Thoracic aorta (tissue), 2 donors: Measurements from ENCODE around the gene AFDN. TPM values are rescaled to one million over a fixed set of nuclear protein-coding genes. Genes with fewer than 3 reads are reported as not detected.

Experiments used
- ATAC-seq: fragments of 150-250 bp; one replicate; pipeline ENCODE4 v1.8.0; 2017; ENCODE audit warnings: low read depth; ENCODE audit not compliant: insufficient number of reproducible peaks, low FRiP score
- DNase-seq: peaks from one replicate; pipeline ENCODE4 v3.0.0-alpha.2; 2020; ENCODE audit warnings: low spot score
- H3K27ac ChIP-seq, 2 donors: fragments of 200-600 bp; sonication (generic); 1 replicate in 1 of 2; 2 replicates in 1 of 2; pipeline ENCODE4 v1.5.1; 2016; ENCODE audit warnings: mild to moderate bottlenecking in 2 of 2, moderate library complexity in 2 of 2
- H3K27me3 ChIP-seq: fragments of 200-600 bp; sonication (generic); replicated peaks from 2 replicates; pipeline ENCODE4 v1.6.0; 2016; ENCODE audit warnings: mild to moderate bottlenecking; ENCODE audit not compliant: insufficient read depth
- H3K36me3 ChIP-seq: fragments of 200-600 bp; sonication (generic); one replicate; pipeline ENCODE4 v1.5.1; 2016
- H3K4me1 ChIP-seq, 2 donors: fragments of 200-600 bp; sonication (generic); 1 replicate in 1 of 2; 2 replicates in 1 of 2; pipeline versions ENCODE4 v1.5.1 to v1.6.0; 2016; ENCODE audit warnings: low read depth in 2 of 2, mild to moderate bottlenecking in 1 of 2; ENCODE audit not compliant: control insufficient read depth in 1 of 2
- H3K4me3 ChIP-seq: fragments of 200-600 bp; sonication (generic); 2 replicates; pipeline ENCODE4 v1.5.1; 2016; ENCODE audit warnings: mild to moderate bottlenecking
- H3K9me3 ChIP-seq: fragments of 200-600 bp; sonication (generic); 2 replicates; pipeline ENCODE4 v1.5.1; 2016
- total RNA-seq, 2 donors: library from RNA; depleted of rRNA; stranded (reverse); fragments of >200 nt; gene quantifications; one replicate each; pipeline versions ENCODE4 v1.1.0 to v1.2.3, GENCODE V29; 2016
- TF ChIP-seq, protein P1 (sequence below): fragments of 200-600 bp; sonication (generic); IDR thresholded peaks from one replicate; pipeline ENCODE4 v1.5.1; 2019; ENCODE audit warnings: antibody characterized with exemption

Gene AFDN
- total RNA-seq, 2 donors from 2014 or later, result 70.5 to 79.5 TPM

DNA sequence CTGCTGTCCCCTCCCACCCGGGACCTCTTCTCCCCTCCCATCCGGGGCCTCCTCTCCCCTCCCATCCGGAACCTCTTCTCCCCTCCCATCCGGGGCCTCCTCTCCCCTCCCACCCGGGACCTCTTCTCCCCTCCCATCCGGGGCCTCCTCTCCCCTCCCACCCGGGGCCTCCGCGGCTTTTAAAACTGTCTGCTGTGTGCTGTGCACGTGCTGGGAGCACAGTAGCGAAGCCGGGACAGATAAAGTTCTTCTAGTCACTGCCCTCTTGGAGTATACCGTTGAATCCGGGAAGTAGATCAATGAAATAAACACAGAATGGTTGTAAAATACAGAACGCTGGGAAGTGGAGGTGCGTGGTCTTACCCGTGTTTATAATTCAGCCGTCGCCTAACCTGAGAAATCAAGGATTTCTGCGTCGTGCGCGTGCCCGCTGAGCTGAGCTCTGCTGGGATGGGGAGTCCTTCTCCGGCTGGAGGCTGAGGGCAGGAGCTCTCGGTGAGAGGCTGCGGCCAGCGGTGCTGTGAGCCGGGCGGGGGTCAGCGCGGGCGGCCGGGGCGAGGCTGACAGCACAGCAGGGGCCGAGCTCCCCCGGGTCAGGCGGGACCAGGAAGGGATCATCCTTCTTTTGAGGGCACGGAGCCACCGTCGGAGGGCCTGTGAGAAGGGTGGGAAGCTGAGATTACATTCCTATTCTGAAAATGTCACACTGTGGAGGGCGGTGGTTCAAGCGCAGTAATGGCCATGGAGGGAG is 151.2 kb downstream of the AFDN start:
- H3K27me3 ChIP-seq, result no peaks in the 10 kb centered on the region
- no peaks in the 10 kb centered on the region for H3K9me3 ChIP-seq
- no peak overlapping the region for H3K4me3 ChIP-seq
- no peaks in the 10 kb centered on the region for H3K4me1 ChIP-seq
- ATAC-seq, result no peak
- H3K27ac ChIP-seq, result no peak overlapping the region
- no peaks in the 10 kb centered on the region for H3K36me3 ChIP-seq
- TF ChIP-seq, protein P1, sequence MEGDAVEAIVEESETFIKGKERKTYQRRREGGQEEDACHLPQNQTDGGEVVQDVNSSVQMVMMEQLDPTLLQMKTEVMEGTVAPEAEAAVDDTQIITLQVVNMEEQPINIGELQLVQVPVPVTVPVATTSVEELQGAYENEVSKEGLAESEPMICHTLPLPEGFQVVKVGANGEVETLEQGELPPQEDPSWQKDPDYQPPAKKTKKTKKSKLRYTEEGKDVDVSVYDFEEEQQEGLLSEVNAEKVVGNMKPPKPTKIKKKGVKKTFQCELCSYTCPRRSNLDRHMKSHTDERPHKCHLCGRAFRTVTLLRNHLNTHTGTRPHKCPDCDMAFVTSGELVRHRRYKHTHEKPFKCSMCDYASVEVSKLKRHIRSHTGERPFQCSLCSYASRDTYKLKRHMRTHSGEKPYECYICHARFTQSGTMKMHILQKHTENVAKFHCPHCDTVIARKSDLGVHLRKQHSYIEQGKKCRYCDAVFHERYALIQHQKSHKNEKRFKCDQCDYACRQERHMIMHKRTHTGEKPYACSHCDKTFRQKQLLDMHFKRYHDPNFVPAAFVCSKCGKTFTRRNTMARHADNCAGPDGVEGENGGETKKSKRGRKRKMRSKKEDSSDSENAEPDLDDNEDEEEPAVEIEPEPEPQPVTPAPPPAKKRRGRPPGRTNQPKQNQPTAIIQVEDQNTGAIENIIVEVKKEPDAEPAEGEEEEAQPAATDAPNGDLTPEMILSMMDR, result no peak
- no peak for DNase-seq

DNA sequence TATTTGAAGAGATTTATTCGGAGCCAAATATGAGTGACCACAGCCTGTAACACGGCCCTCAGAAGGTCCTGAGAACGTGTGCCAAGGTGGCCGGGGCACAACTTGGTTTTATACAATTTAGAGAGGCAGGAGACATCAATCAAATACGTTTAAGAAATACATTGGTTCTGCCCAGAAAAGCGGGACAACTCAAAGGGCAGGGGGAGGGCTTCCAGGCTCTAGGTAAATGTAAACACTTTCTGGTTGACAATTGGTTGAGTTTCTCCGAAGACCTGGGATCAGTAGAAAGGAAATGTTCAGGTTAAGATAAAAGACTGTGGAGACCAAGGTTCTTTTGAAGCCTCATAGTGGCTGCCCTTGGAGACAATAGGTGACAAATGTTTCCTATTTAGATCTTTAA is 151.9 kb downstream of the AFDN start:
- TF ChIP-seq, protein P1, result no peak
- Histone ChIP-seq H3K9me3 (no peaks in the 10 kb centered on the region), H3K36me3 (no peaks in the 10 kb centered on the region), H3K27me3 (no peaks in the 10 kb centered on the region), H3K4me1 (no peaks in the 10 kb centered on the region), H3K27ac (no peak overlapping the region), H3K4me3 (no peak overlapping the region)
- no peak for DNase-seq
- ATAC-seq, result no peak

DNA sequence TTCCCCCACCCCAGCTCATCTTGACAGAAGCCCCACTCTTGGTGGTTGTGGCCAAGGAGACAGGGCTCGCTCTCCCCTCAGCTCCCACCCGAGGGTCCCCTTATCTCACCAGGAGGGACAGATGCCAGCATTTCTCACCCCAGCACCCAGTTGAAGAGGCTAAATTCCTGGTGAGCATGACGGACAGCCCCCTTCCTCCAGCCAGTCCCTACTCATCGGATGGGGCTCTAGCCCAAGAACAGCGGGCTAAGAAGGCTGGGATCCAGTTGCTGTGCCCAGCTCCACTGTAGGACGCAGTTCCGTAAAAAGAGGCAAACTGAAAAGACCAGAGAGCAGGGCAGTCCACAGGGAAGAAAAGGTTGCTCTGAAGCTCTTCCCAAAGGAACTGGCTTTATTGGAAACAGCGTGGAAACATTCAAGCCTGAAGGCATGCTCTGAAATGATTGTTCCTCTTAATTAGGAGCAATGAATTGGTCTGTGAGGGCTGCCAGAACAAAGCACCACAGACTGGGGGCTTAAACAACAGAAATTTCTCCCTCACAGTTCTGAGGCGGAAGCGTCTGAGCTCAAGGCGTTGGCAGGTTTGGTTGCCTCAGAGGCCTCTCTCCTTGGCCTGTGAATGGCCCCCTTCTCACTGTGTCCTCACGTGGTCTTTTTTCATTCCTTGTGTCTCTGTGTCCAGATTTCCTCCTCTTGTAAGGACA is 152.9 kb downstream of the AFDN start:
- H3K9me3 ChIP-seq, result no peaks in the 10 kb centered on the region
- no peaks in the 10 kb centered on the region for H3K4me1 ChIP-seq
- no peak for ATAC-seq
- H3K27me3 ChIP-seq, result no peaks in the 10 kb centered on the region
- TF ChIP-seq, protein P1, result no peak
- no peak overlapping the region for H3K27ac ChIP-seq
- no peaks in the 10 kb centered on the region for H3K36me3 ChIP-seq
- H3K4me3 ChIP-seq, result no peak overlapping the region
- no peak for DNase-seq

DNA sequence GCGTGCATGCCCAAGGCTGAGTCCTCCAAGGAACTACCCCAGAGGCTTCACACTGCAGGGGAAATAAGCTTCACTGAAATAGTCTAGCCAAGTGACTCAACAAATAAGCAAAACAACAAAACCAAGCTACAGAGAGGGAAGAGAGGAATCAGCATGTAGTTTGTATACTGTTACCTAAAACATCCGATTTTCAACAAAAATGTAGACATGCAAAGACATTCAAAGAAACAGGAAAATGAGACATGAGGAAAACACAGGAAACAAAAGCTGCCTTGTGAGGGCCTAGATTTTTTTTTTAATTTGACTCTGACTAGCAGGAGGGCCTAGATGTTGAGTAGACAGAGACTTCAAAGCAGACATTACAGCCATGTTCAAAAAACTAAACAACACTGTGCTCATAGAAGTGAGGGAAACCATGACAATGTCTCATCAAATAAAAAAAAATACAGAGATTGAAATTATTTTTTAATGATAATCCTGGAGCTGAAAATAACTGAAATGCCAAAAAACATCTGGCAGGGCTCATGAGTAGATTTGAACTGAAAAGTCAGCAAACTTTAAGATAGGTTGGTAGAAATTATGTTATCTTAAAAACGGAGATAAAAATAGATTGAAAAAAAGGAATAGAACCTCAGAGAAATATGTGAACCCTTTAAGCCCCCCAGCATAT is 154.3 kb downstream of the AFDN start:
- H3K4me1 ChIP-seq, result no peaks in the 10 kb centered on the region
- DNase-seq (no peak), ATAC-seq (no peak)
- no peaks in the 10 kb centered on the region for H3K36me3 ChIP-seq
- no peak overlapping the region for H3K4me3 ChIP-seq
- H3K9me3 ChIP-seq, result no peaks in the 10 kb centered on the region
- no peak overlapping the region for H3K27ac ChIP-seq
- TF ChIP-seq, protein P1, result no peak
- no peaks in the 10 kb centered on the region for H3K27me3 ChIP-seq

DNA sequence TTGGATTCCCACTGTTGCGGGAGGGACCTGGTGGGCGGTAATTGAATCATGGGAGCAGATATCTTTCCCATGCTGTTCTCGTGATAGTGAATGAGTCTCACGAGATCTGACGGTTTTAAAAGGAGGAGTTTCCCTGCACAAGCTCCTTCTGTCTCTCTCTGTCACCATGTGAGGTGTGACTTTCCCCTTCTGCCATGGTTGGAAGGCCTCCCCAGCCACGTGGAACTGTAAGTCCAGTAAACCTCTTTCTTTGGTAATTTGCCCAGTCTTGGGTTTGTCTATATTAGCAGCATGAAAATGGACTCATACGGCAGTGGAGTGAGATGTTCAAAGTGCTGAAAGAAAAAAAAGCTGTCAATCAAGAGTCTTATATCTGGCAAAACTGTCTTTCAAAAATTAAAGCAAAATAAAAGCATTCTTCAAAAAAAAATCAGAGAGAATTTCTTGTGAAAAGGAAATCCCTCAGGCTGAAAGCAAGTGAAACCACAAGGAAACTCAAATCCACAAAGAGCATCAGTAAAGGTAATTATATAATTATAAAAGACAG is 155.3 kb downstream of the AFDN start:
- TF ChIP-seq, protein P1, result no peak
- no peak for ATAC-seq
- no peaks in the 10 kb centered on the region for H3K4me1 ChIP-seq

More for the DNA sequence above, 155.3 kb downstream of the AFDN start:
- H3K9me3 ChIP-seq, result no peaks in the 10 kb centered on the region
- H3K27ac ChIP-seq, result no peak overlapping the region
- no peaks in the 10 kb centered on the region for H3K27me3 ChIP-seq
- H3K36me3 ChIP-seq, result no peaks in the 10 kb centered on the region
- H3K4me3 ChIP-seq, result no peak overlapping the region
- no peak for DNase-seq
